PC-9 (cell line): Measurements from ENCODE around the gene WDR53. TPM values are rescaled to one million over a fixed set of nuclear protein-coding genes. Genes with fewer than 3 reads are reported as not detected.

Experiments
- BruUV-seq: library from RNA; stranded (reverse); fragments of 400-500 nt; replicated peaks from 2 replicates; lab custom pipeline; 2021; lab: Mats Ljungman, UMichigan
- CTCF ChIA-PET: fragments of 300-600 bp; sonication (Branson Sonifier 250); formaldehyde crosslinking; loops from one replicate; lab custom pipeline; 2022; ENCODE audit warnings: antibody characterized with exemption; lab: Charles Lee
- POLR2A ChIA-PET: fragments of 300-600 bp; sonication (Branson Sonifier 250); formaldehyde crosslinking; loops from one replicate; lab custom pipeline; 2022; ENCODE audit warnings: antibody characterized with exemption; ENCODE audit not compliant: unreplicated experiment; lab: Charles Lee
- DNase-seq, 2 experiments: peaks; one replicate each; pipeline versions ENCODE4 v3.0.0 to v3.0.0-alpha.2; 2015 to 2022; ENCODE audit warnings: mixed read lengths in 1 of 2
- H2AFZ ChIP-seq: fragments of 200-600 bp; sonication (generic); 2 replicates; pipeline ENCODE4 v1.8.1; 2017; ENCODE audit warnings: antibody characterized with exemption
- H3F3A ChIP-seq: fragments of 200-600 bp; sonication (generic); 2 replicates; pipeline ENCODE4 v1.8.1; 2017; ENCODE audit warnings: antibody characterized with exemption, mild to moderate bottlenecking, low read depth; ENCODE audit not compliant: insufficient read depth
- H3K27ac ChIP-seq: fragments of 200-600 bp; sonication (generic); 2 replicates; pipeline ENCODE4 v1.6.1; 2016; ENCODE audit warnings: mixed run types
- H3K27me3 ChIP-seq: fragments of 200-600 bp; sonication (generic); 2 replicates; pipeline ENCODE4 v1.6.1; 2016; ENCODE audit warnings: low read depth, mixed run types; ENCODE audit not compliant: insufficient read depth
- H3K36me3 ChIP-seq: fragments of 200-600 bp; sonication (generic); 2 replicates; pipeline ENCODE4 v1.6.1; 2016; ENCODE audit warnings: low read depth, mixed run types
- H3K4me1 ChIP-seq: fragments of 200-600 bp; sonication (generic); replicated peaks from 2 replicates; pipeline ENCODE4 v1.6.1; 2016; ENCODE audit warnings: mixed run types; ENCODE audit not compliant: insufficient read depth
- H3K4me2 ChIP-seq: fragments of 200-600 bp; sonication (generic); 2 replicates; pipeline ENCODE4 v1.6.1; 2017; ENCODE audit warnings: mixed run types
- H3K4me3 ChIP-seq: fragments of 200-600 bp; sonication (generic); 2 replicates; pipeline ENCODE4 v1.6.1; 2016; ENCODE audit warnings: mixed run types
- H3K79me2 ChIP-seq: fragments of 200-600 bp; sonication (generic); 2 replicates; pipeline ENCODE4 v1.6.1; 2017; ENCODE audit warnings: low read depth, mixed run types
- H3K9me2 ChIP-seq: fragments of 200-600 bp; sonication (generic); 2 replicates; pipeline ENCODE4 v1.8.1; 2017; ENCODE audit warnings: mild to moderate bottlenecking; ENCODE audit not compliant: insufficient read depth
- H3K9me3 ChIP-seq: fragments of 200-600 bp; sonication (generic); 2 replicates; pipeline ENCODE4 v1.8.1; 2016; ENCODE audit warnings: low read depth; ENCODE audit not compliant: insufficient read depth
- H4K20me1 ChIP-seq: fragments of 200-600 bp; sonication (generic); 2 replicates; pipeline ENCODE4 v1.8.1; 2017; ENCODE audit not compliant: insufficient read depth
- EZH2 ChIP-seq: fragments of 200-600 bp; sonication (generic); IDR thresholded peaks from 2 replicates; pipeline ENCODE4 v1.8.0; 2017; ENCODE audit warnings: antibody characterized with exemption, low read depth
- intact Hi-C: fragments of 100-400 bp; cut with micrococcal nuclease; formaldehyde crosslinking; loops from one replicate; pipeline ENCODE4 v1.10.0; 2022; ENCODE audit not compliant: unreplicated experiment
- total RNA-seq: library from RNA; stranded (reverse); gene quantifications from 2 replicates; pipeline ENCODE4 v1.2.3, GENCODE V29; 2021
- TF ChIP-seq, protein P1 (sequence below): fragments of 200-600 bp; sonication (generic); conservative IDR thresholded peaks from 2 replicates; pipeline ENCODE4 v1.6.1; 2017; ENCODE audit warnings: mixed run types, antibody characterized with exemption, mild to moderate bottlenecking, moderate library complexity

Gene WDR53
- total RNA-seq, 1 experiment from 2014 or later: 34.8 TPM

DNA sequence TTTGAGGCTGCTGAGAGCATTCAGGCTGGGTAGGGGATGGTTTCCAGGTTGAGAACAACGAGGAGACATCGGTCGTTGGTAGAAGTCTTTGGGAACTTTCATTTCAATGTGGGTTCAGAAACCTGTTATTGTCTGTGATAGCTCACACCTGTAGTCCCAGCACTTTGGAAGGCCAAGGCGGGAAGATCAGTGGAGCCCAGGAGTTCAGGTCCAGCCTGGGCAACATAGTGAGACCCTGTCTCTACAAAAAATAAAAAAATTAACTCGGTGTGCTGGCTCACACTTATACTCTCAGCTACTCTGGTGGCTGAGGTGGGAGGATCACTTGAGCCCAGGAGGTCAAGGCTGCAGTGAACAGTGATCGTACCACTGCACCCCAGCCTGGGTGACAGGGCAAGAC lies 63.8 kb downstream of the WDR53 start:
- ChIA-PET CTCF (no interaction called here), POLR2A (interaction anchor here (0.6 kb wide), 1 partner anchor 1445 kb away, joined by 5 read pairs; no protein-coding TSS in a partner anchor)
- Histone ChIP-seq H3K79me2 (peaks cover 39% of the 10 kb centered on the region), H3K9me2 (no peaks in the 10 kb centered on the region), H3K4me1 (peaks cover 14% of the 10 kb centered on the region), H3K4me3 (0 out of 2 replicates have a peak overlapping the region, but pooled peaks have one; percentile 80), H3K27ac (peak overlapping the region; percentile 89), H3K9me3 (no peaks in the 10 kb centered on the region), H3F3A (peaks cover 26% of the 10 kb centered on the region), H4K20me1 (peaks cover 4% of the 10 kb centered on the region; the same call in 1 of the 2 replicates), H3K36me3 (0 out of 2 replicates have a peak, but pooled peaks cover 3% of the 10 kb centered on the region), H3K4me2 (peak overlapping the region; percentile 61), H2AFZ (no peak overlapping the region), H3K27me3 (no peaks in the 10 kb centered on the region)
- intact Hi-C loops: no loop called here
- DNase-seq: no peak
- no TSS peak for BruUV-seq
- TF ChIP-seq, protein P1, sequence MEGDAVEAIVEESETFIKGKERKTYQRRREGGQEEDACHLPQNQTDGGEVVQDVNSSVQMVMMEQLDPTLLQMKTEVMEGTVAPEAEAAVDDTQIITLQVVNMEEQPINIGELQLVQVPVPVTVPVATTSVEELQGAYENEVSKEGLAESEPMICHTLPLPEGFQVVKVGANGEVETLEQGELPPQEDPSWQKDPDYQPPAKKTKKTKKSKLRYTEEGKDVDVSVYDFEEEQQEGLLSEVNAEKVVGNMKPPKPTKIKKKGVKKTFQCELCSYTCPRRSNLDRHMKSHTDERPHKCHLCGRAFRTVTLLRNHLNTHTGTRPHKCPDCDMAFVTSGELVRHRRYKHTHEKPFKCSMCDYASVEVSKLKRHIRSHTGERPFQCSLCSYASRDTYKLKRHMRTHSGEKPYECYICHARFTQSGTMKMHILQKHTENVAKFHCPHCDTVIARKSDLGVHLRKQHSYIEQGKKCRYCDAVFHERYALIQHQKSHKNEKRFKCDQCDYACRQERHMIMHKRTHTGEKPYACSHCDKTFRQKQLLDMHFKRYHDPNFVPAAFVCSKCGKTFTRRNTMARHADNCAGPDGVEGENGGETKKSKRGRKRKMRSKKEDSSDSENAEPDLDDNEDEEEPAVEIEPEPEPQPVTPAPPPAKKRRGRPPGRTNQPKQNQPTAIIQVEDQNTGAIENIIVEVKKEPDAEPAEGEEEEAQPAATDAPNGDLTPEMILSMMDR: no peak
- TF ChIP-seq EZH2: no peak

Other genes starting within 250 kb of the WDR53 start
- 50.1 and 74.8 TPM in 2 replicates for gene TM4SF19, start 230.2 kb downstream of the WDR53 start, total RNA-seq
- 68.6 and 125 TPM in 2 replicates for gene UBXN7, start 136.1 kb downstream of the WDR53 start, total RNA-seq
- 49.3 and 60.6 TPM in 2 replicates for gene RNF168, start 64.8 kb downstream of the WDR53 start, total RNA-seq
- not detected in 2 replicates for gene SMCO1, start 53.2 kb downstream of the WDR53 start, total RNA-seq
- 16.5 and 21.3 TPM in 2 replicates for gene FBXO45, start 106 bp upstream of the WDR53 start, total RNA-seq
- gene NRROS, start 71.1 kb upstream of the WDR53 start, total RNA-seq: 2.2 and 3.1 TPM in 2 replicates
- 3.4 and 5.5 TPM in 2 replicates for gene CEP19, start 143.7 kb upstream of the WDR53 start, total RNA-seq
- gene PIGX, start 143.8 kb upstream of the WDR53 start, total RNA-seq: 47.6 and 52.9 TPM in 2 replicates
- gene PAK2, start 171.3 kb upstream of the WDR53 start, total RNA-seq: 78.6 and 113 TPM in 2 replicates